Measurements from ENCODE around the gene TNPO1. TPM values are rescaled to one million over a fixed set of nuclear protein-coding genes. Genes with fewer than 3 reads are reported as not detected.
"Not testable (repeated sequence)": the region's sequence is repeated elsewhere in the genome, so short reads cannot be mapped to it uniquely, and the experiment has no call there.

Gene TNPO1
- total and polyA plus RNA-seq, 2 donors (not counting 1 experiment from before 2014, with no cell fraction given): 93.7 to 226 TPM

DNA sequence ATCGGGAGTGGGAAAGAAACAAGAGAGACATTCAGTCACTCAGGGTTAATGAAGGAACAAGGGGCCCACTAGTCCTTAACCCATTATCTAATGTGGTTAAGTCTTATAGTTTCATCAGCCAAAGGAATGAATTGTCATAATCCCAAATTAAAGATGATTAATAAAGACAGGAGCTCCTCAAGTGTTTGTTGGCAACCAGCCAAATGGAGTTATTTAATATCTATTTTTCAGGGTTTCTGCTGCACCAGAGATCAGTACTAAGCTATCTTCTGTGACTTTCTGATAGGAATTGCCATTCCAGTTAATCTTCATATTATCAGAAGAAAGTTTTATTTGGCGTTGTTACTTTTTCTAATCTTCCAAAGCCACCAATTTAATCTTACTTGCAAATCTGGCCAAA lies 105.4 kb downstream of the TNPO1 start:
- Histone ChIP-seq H3K79me2 (ENCODE audit: control insufficient read depth, insufficient read depth, low read length) (no peaks in the 10 kb centered on the region), H3K4me1 (ENCODE audit: control insufficient read depth, extremely low read depth, insufficient read depth, low read length) (no peaks in the 10 kb centered on the region), H3K27ac (ENCODE audit: insufficient read depth, low read length) (no peak overlapping the region), H3K27me3 (ENCODE audit: control insufficient read depth, insufficient read depth, low read length) (no peaks in the 10 kb centered on the region), H3K9me3 (ENCODE audit: control insufficient read depth, insufficient read depth, low read depth, low read length) (no peaks in the 10 kb centered on the region), H3K9ac (ENCODE audit: insufficient read depth, low read length) (no peak overlapping the region), H3K36me3 (ENCODE audit: control insufficient read depth, insufficient read depth, low read length) (no peaks in the 10 kb centered on the region), H4K20me1 (ENCODE audit: control insufficient read depth, extremely low read depth, insufficient read depth, low read length) (no peaks in the 10 kb centered on the region), H2AFZ (ENCODE audit: low read length) (no peak overlapping the region), H3K4me2 (ENCODE audit: extremely low read depth, insufficient read depth, low read length) (no peak overlapping the region), H3K4me3 (replicated peaks in 1 of 4; ENCODE audit: control extremely low read depth in 1 of 4, insufficient read depth in 1 of 4, low read depth in 3 of 4, low read length in 4 of 4) (no peak overlapping the region)
- TF ChIP-seq, protein P1, sequence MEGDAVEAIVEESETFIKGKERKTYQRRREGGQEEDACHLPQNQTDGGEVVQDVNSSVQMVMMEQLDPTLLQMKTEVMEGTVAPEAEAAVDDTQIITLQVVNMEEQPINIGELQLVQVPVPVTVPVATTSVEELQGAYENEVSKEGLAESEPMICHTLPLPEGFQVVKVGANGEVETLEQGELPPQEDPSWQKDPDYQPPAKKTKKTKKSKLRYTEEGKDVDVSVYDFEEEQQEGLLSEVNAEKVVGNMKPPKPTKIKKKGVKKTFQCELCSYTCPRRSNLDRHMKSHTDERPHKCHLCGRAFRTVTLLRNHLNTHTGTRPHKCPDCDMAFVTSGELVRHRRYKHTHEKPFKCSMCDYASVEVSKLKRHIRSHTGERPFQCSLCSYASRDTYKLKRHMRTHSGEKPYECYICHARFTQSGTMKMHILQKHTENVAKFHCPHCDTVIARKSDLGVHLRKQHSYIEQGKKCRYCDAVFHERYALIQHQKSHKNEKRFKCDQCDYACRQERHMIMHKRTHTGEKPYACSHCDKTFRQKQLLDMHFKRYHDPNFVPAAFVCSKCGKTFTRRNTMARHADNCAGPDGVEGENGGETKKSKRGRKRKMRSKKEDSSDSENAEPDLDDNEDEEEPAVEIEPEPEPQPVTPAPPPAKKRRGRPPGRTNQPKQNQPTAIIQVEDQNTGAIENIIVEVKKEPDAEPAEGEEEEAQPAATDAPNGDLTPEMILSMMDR (conservative IDR thresholded peaks at IDR 0.05 in 1 of 2, IDR thresholded peaks at IDR 0.05 in 1 of 2; ENCODE audit: low read depth in 1 of 2, low read length in 2 of 2): no peak
- no peak for TF ChIP-seq EZH2 (IDR thresholded peaks at IDR 0.05; ENCODE audit: low read length, missing control alignments)
- DNase-seq (ENCODE audit: low read depth in 2 of 2): no peak

DNA sequence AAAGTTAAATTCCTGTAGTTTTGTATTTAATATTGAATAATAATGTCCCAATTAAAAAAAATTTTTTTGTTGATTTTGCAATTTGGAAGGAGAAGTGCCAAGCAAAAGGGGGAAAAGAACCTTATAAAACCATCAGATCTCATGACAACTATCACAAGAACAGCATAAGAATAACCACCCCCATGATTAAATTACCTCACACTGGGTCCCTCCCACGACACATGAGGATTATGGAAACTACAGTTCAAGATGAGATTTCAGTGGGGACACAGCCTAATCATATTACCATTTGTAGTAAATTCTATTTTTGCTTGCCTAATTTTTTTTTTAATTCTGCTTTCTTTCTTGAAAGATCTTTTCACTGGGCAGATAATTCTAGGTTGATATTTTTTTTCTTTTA lies 106.0 kb downstream of the TNPO1 start:
- no peaks in the 10 kb centered on the region for H3K4me1 ChIP-seq (ENCODE audit: control insufficient read depth, extremely low read depth, insufficient read depth, low read length)
- H3K79me2 ChIP-seq (ENCODE audit: control insufficient read depth, insufficient read depth, low read length): no peaks in the 10 kb centered on the region
- H3K36me3 ChIP-seq (ENCODE audit: control insufficient read depth, insufficient read depth, low read length): no peaks in the 10 kb centered on the region
- TF ChIP-seq EZH2 (IDR thresholded peaks at IDR 0.05; ENCODE audit: low read length, missing control alignments): no peak
- TF ChIP-seq, protein P1 (conservative IDR thresholded peaks at IDR 0.05 in 1 of 2, IDR thresholded peaks at IDR 0.05 in 1 of 2; ENCODE audit: low read depth in 1 of 2, low read length in 2 of 2): no peak
- no peak for DNase-seq (ENCODE audit: low read depth in 2 of 2)
- H3K4me2 ChIP-seq (ENCODE audit: extremely low read depth, insufficient read depth, low read length): no peak overlapping the region
- no peak overlapping the region for H3K4me3 ChIP-seq (replicated peaks in 1 of 4; ENCODE audit: control extremely low read depth in 1 of 4, insufficient read depth in 1 of 4, low read depth in 3 of 4, low read length in 4 of 4)
- H3K9ac ChIP-seq (ENCODE audit: insufficient read depth, low read length): no peak overlapping the region
- no peaks in the 10 kb centered on the region for H4K20me1 ChIP-seq (ENCODE audit: control insufficient read depth, extremely low read depth, insufficient read depth, low read length)
- H3K9me3 ChIP-seq (ENCODE audit: control insufficient read depth, insufficient read depth, low read depth, low read length): no peaks in the 10 kb centered on the region
- no peaks in the 10 kb centered on the region for H3K27me3 ChIP-seq (ENCODE audit: control insufficient read depth, insufficient read depth, low read length)
- H3K27ac ChIP-seq (ENCODE audit: insufficient read depth, low read length): no peak overlapping the region
- H2AFZ ChIP-seq (ENCODE audit: low read length): no peak overlapping the region

DNA sequence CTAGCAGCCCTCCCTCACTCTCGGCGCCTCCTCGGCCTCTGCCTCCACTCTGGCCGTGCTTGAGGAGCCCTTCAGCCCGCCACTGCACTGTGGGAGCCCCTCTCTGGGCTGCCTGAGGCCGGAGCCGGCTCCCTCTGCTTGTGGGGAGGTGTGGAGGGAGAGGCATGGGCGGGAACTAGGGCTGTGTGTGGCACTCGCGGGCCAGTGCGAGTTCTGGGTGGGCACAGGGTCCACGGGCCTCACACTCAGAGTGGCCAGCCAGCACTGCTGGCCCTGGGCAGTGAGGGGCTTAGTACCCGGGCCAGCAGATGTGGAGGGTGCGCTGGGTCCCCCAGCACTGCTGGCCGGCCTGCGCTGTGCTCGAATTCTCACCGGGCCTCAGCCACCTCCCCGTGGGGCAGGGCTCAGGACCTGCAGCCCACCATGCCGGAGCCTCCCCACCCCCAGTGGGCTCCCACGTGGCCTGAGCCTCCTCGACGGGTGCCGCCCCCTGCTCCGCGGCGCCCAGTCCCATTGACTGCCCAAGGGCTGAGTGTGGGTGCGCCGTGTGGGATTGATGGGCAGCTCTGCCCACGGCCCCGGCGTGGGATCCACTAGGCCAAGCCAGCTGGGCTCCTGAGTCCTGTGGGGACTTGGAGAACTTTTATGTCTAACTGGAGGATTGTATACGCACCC lies 109.0 kb downstream of the TNPO1 start:
- no peak overlapping the region for H2AFZ ChIP-seq (ENCODE audit: low read length)
- no peaks in the 10 kb centered on the region for H3K36me3 ChIP-seq (ENCODE audit: control insufficient read depth, insufficient read depth, low read length)
- no peaks in the 10 kb centered on the region for H4K20me1 ChIP-seq (ENCODE audit: control insufficient read depth, extremely low read depth, insufficient read depth, low read length)
- H3K4me1 ChIP-seq (ENCODE audit: control insufficient read depth, extremely low read depth, insufficient read depth, low read length): no peaks in the 10 kb centered on the region
- no peak overlapping the region for H3K27ac ChIP-seq (ENCODE audit: insufficient read depth, low read length)
- H3K4me3 ChIP-seq (replicated peaks in 1 of 4; ENCODE audit: control extremely low read depth in 1 of 4, insufficient read depth in 1 of 4, low read depth in 3 of 4, low read length in 4 of 4): no peak overlapping the region
- no peak overlapping the region for H3K4me2 ChIP-seq (ENCODE audit: extremely low read depth, insufficient read depth, low read length)
- H3K9ac ChIP-seq (ENCODE audit: insufficient read depth, low read length): no peak overlapping the region
- DNase-seq (ENCODE audit: low read depth in 2 of 2): no peak
- H3K27me3 ChIP-seq (ENCODE audit: control insufficient read depth, insufficient read depth, low read length): no peaks in the 10 kb centered on the region
- no peaks in the 10 kb centered on the region for H3K79me2 ChIP-seq (ENCODE audit: control insufficient read depth, insufficient read depth, low read length)
- H3K9me3 ChIP-seq (ENCODE audit: control insufficient read depth, insufficient read depth, low read depth, low read length): no peaks in the 10 kb centered on the region
- TF ChIP-seq, protein P1 (conservative IDR thresholded peaks at IDR 0.05 in 1 of 2, IDR thresholded peaks at IDR 0.05 in 1 of 2; ENCODE audit: low read depth in 1 of 2, low read length in 2 of 2): no peak
- no peak for TF ChIP-seq EZH2 (IDR thresholded peaks at IDR 0.05; ENCODE audit: low read length, missing control alignments)

DNA sequence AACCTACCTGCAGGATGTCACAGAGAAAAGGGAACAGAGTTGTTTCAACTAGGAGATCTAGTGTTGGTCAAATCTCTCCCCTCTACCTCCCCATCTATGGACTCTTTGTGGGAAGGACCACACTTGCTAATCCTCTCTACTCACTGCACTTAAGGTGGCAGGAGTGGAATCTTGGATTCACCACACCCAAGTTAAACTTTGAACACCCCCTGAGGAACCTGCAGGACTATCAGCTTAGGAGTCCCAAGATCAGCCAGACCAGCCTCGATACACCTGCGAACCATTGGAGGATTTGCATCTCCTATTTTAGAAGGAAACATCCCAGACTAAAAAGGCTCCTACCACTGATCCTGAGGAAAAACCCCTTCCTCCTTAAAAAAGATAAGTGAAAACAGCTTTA lies 116.2 kb downstream of the TNPO1 start:
- H3K9me3 ChIP-seq (ENCODE audit: control insufficient read depth, insufficient read depth, low read depth, low read length); H3K4me1 ChIP-seq (ENCODE audit: control insufficient read depth, extremely low read depth, insufficient read depth, low read length); H3K4me2 ChIP-seq (ENCODE audit: extremely low read depth, insufficient read depth, low read length); H3K36me3 ChIP-seq (ENCODE audit: control insufficient read depth, insufficient read depth, low read length); H4K20me1 ChIP-seq (ENCODE audit: control insufficient read depth, extremely low read depth, insufficient read depth, low read length); DNase-seq (ENCODE audit: low read depth in 2 of 2); H2AFZ ChIP-seq (ENCODE audit: low read length); H3K4me3 ChIP-seq (replicated peaks in 1 of 4; ENCODE audit: control extremely low read depth in 1 of 4, insufficient read depth in 1 of 4, low read depth in 3 of 4, low read length in 4 of 4); H3K27me3 ChIP-seq (ENCODE audit: control insufficient read depth, insufficient read depth, low read length); H3K27ac ChIP-seq (ENCODE audit: insufficient read depth, low read length); H3K9ac ChIP-seq (ENCODE audit: insufficient read depth, low read length); H3K79me2 ChIP-seq (ENCODE audit: control insufficient read depth, insufficient read depth, low read length): not testable (repeated sequence)
